Measurements from ENCODE around the gene RDX. TPM values are rescaled to one million over a fixed set of nuclear protein-coding genes. Genes with fewer than 3 reads are reported as not detected.

Gene RDX
- total RNA-seq, 1 experiment from 2014 or later = 131 TPM

GRCh38 chr11:110160437-110160836, 136.0 kb downstream of the RDX start (continued):
- no peak for TF ChIP-seq JUND (IDR thresholded peaks at IDR 0.05)
- TF ChIP-seq CTCF (IDR thresholded peaks at IDR 0.05 in 2 of 3, conservative IDR thresholded peaks at IDR 0.05 in 1 of 3; ENCODE audit: borderline replicate concordance in 1 of 3, insufficient read depth in 1 of 3, low read depth in 2 of 3, low read length in 2 of 3) = no peak
- TF ChIP-seq CBX3 (IDR thresholded peaks at IDR 0.05; ENCODE audit: low read depth) = no peak
- no peak for TF ChIP-seq POLR2AphosphoS5 (IDR thresholded peaks at IDR 0.05; ENCODE audit: low read depth, low read length)

- Histone ChIP-seq H3K79me2 (ENCODE audit: insufficient read depth, low read length) (no peaks in the 10 kb centered on the region), H3K4me1 (ENCODE audit: control insufficient read depth in 1 of 2, insufficient read depth in 2 of 2, low read length in 2 of 2) (no peaks in the 10 kb centered on the region), H3K27me3 (ENCODE audit: insufficient read depth, low read length) (no peaks in the 10 kb centered on the region), H3K36me3 (ENCODE audit: control insufficient read depth in 1 of 2, insufficient read depth in 2 of 2, low read length in 2 of 2) (peaks cover 3 to 8% of the 10 kb centered on the region in 2 experiments; a peak in 1 of 4 replicates), H3K9ac (ENCODE audit: low read length) (no peak overlapping the region), H4K20me1 (ENCODE audit: insufficient read depth) (no peaks in the 10 kb centered on the region), H2AFZ (ENCODE audit: low read depth, low read length, poor library complexity, severe bottlenecking) (no peak overlapping the region), H3K27ac (ENCODE audit: low read depth, low read length) (no peak overlapping the region), H3K9me3 (ENCODE audit: control insufficient read depth in 1 of 2, insufficient read depth in 1 of 2, low read depth in 1 of 2, low read length in 2 of 2) (no peaks in the 10 kb centered on the region), H3K4me2 (ENCODE audit: low read length) (no peak overlapping the region), H3K9me2 (ENCODE audit: insufficient read depth) (no peaks in the 10 kb centered on the region), H3K4me3 (replicated peaks in 1 of 2; ENCODE audit: low read depth in 1 of 2, low read length in 2 of 2) (no peak overlapping the region)
- TF ChIP-seq ELF1 (IDR thresholded peaks at IDR 0.05; ENCODE audit: borderline replicate concordance, low read depth) (no peak), POLR2AphosphoS5 (IDR thresholded peaks at IDR 0.05; ENCODE audit: low read depth, low read length) (no peak), EZH2phosphoT487 (IDR thresholded peaks at IDR 0.05; ENCODE audit: borderline replicate concordance) (no peak)
- BruUV-seq (replicated peaks) = no TSS peak
- ChIA-PET POLR2A (no interaction called here), RAD21 (ENCODE audit: low non-redundant PET in 1 of 2, low total read pairs in 2 of 2, uncharacterized antibody in 2 of 2, unreplicated experiment in 2 of 2) (no interaction called here), CTCF (interaction anchor here (0.9 kb wide), 1 partner anchor 221 kb away, joined by 4 read pairs; no protein-coding TSS in a partner anchor)
- intact Hi-C loops (cut with micrococcal nuclease) = no loop called here
- DNase-seq (ENCODE audit: low read depth, low spot score) (no peak), ATAC-seq (no peak)
These were observed 136.4 kb downstream of the RDX start for GRCh38 chr11:110160016-110160415.

- Histone ChIP-seq H3K9ac (ENCODE audit: low read length) (no peak overlapping the region), H3K9me3 (ENCODE audit: control insufficient read depth in 1 of 2, insufficient read depth in 1 of 2, low read depth in 1 of 2, low read length in 2 of 2) (no peaks in the 10 kb centered on the region), H3K4me1 (ENCODE audit: control insufficient read depth in 1 of 2, insufficient read depth in 2 of 2, low read length in 2 of 2) (no peaks in the 10 kb centered on the region), H3K4me2 (ENCODE audit: low read length) (no peak overlapping the region), H3K36me3 (ENCODE audit: control insufficient read depth in 1 of 2, insufficient read depth in 2 of 2, low read length in 2 of 2) (peaks cover 3 to 8% of the 10 kb centered on the region in 2 experiments; a peak in 1 of 4 replicates), H3K79me2 (ENCODE audit: insufficient read depth, low read length) (no peaks in the 10 kb centered on the region), H3K9me2 (ENCODE audit: insufficient read depth) (no peaks in the 10 kb centered on the region), H3K27me3 (ENCODE audit: insufficient read depth, low read length) (no peaks in the 10 kb centered on the region), H2AFZ (ENCODE audit: low read depth, low read length, poor library complexity, severe bottlenecking) (no peak overlapping the region), H4K20me1 (ENCODE audit: insufficient read depth) (no peaks in the 10 kb centered on the region), H3K4me3 (replicated peaks in 1 of 2; ENCODE audit: low read depth in 1 of 2, low read length in 2 of 2) (no peak overlapping the region), H3K27ac (ENCODE audit: low read depth, low read length) (no peak overlapping the region)
- intact Hi-C loops (cut with micrococcal nuclease) = no loop called here
- CTCF ChIA-PET = no interaction called here
- DNase-seq (ENCODE audit: low read depth, low spot score) (no peak), ATAC-seq (no peak)
- POLR2A ChIA-PET = no interaction called here
- no TSS peak for BruUV-seq (replicated peaks)
- RAD21 ChIA-PET (ENCODE audit: low non-redundant PET in 1 of 2, low total read pairs in 2 of 2, uncharacterized antibody in 2 of 2, unreplicated experiment in 2 of 2) = no interaction called here
- TF ChIP-seq ZBTB33 (IDR thresholded peaks at IDR 0.05; ENCODE audit: extremely low read depth, insufficient replicate concordance, low read length) = no peak
- no peak for TF ChIP-seq CBX3 (IDR thresholded peaks at IDR 0.05; ENCODE audit: low read depth)
- TF ChIP-seq ATF3 (IDR thresholded peaks at IDR 0.05) = no peak
- no peak for TF ChIP-seq MAX (IDR thresholded peaks at IDR 0.05)
- TF ChIP-seq EZH2 (IDR thresholded peaks at IDR 0.05) = no peak
- no peak for TF ChIP-seq CTCF (IDR thresholded peaks at IDR 0.05 in 2 of 3, conservative IDR thresholded peaks at IDR 0.05 in 1 of 3; ENCODE audit: borderline replicate concordance in 1 of 3, insufficient read depth in 1 of 3, low read depth in 2 of 3, low read length in 2 of 3)
These were observed 136.9 kb downstream of the RDX start for GRCh38 chr11:110159476-110159875.
